Measurements from ENCODE around the gene RANBP10. TPM values are rescaled to one million over a fixed set of nuclear protein-coding genes. Genes with fewer than 3 reads are reported as not detected.

The RANBP10 gene
- total and polyA plus RNA-seq, 10 of the 15 experiments (the other 5 are each of a cell fraction or from before 2014, with no cell fraction given), result 1.2 to 20.4 (median 10.8) TPM

GRCh38 chr16:67781565-67781921, 24.8 kb downstream of the RANBP10 start (continued):
- peak; percentile 49; the same call in 1 of the 2 replicates for TF ChIP-seq SPI1 (IDR thresholded peaks at IDR 0.05; ENCODE audit: borderline replicate concordance, insufficient read depth, low read depth, low read length)
- TF ChIP-seq, protein P1, sequence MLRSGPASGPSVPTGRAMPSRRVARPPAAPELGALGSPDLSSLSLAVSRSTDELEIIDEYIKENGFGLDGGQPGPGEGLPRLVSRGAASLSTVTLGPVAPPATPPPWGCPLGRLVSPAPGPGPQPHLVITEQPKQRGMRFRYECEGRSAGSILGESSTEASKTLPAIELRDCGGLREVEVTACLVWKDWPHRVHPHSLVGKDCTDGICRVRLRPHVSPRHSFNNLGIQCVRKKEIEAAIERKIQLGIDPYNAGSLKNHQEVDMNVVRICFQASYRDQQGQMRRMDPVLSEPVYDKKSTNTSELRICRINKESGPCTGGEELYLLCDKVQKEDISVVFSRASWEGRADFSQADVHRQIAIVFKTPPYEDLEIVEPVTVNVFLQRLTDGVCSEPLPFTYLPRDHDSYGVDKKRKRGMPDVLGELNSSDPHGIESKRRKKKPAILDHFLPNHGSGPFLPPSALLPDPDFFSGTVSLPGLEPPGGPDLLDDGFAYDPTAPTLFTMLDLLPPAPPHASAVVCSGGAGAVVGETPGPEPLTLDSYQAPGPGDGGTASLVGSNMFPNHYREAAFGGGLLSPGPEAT (IDR thresholded peaks at IDR 0.05; ENCODE audit: low read depth), result no peak
- TF ChIP-seq RBBP5 (conservative IDR thresholded peaks at IDR 0.05), result no peak
- no peak for TF ChIP-seq ZNF384 (IDR thresholded peaks at IDR 0.05; ENCODE audit: borderline replicate concordance, low read depth, low read length)
- TF ChIP-seq, protein P2, sequence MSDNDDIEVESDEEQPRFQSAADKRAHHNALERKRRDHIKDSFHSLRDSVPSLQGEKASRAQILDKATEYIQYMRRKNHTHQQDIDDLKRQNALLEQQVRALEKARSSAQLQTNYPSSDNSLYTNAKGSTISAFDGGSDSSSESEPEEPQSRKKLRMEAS (IDR thresholded peaks at IDR 0.05; ENCODE audit: low read depth, low read length), result 0 out of 2 replicates have a peak, but pooled peaks have one; percentile 29
- no peak for TF ChIP-seq ZBTB40 (IDR thresholded peaks at IDR 0.05; ENCODE audit: borderline replicate concordance)
- TF ChIP-seq YY1 (IDR thresholded peaks at IDR 0.05; ENCODE audit: low read depth, low read length), result no peak
- TF ChIP-seq, protein P3, sequence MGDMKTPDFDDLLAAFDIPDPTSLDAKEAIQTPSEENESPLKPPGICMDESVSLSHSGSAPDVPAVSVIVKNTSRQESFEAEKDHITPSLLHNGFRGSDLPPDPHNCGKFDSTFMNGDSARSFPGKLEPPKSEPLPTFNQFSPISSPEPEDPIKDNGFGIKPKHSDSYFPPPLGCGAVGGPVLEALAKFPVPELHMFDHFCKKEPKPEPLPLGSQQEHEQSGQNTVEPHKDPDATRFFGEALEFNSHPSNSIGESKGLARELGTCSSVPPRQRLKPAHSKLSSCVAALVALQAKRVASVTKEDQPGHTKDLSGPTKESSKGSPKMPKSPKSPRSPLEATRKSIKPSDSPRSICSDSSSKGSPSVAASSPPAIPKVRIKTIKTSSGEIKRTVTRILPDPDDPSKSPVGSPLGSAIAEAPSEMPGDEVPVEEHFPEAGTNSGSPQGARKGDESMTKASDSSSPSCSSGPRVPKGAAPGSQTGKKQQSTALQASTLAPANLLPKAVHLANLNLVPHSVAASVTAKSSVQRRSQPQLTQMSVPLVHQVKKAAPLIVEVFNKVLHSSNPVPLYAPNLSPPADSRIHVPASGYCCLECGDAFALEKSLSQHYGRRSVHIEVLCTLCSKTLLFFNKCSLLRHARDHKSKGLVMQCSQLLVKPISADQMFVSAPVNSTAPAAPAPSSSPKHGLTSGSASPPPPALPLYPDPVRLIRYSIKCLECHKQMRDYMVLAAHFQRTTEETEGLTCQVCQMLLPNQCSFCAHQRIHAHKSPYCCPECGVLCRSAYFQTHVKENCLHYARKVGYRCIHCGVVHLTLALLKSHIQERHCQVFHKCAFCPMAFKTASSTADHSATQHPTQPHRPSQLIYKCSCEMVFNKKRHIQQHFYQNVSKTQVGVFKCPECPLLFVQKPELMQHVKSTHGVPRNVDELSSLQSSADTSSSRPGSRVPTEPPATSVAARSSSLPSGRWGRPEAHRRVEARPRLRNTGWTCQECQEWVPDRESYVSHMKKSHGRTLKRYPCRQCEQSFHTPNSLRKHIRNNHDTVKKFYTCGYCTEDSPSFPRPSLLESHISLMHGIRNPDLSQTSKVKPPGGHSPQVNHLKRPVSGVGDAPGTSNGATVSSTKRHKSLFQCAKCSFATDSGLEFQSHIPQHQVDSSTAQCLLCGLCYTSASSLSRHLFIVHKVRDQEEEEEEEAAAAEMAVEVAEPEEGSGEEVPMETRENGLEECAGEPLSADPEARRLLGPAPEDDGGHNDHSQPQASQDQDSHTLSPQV (IDR thresholded peaks at IDR 0.05), result no peak
- TF ChIP-seq MYC (IDR thresholded peaks at IDR 0.05; ENCODE audit: insufficient read depth, insufficient read length, insufficient replicate concordance, low read length, severe bottlenecking), result no peak
- no peak for TF ChIP-seq ZNF24 (IDR thresholded peaks at IDR 0.05)
- no peak for TF ChIP-seq ATF2 (IDR thresholded peaks at IDR 0.05; ENCODE audit: low read length)
